Uterus (tissue), 4 donors: Measurements from ENCODE around the gene MMUT. TPM values are rescaled to one million over a fixed set of nuclear protein-coding genes. Genes with fewer than 3 reads are reported as not detected.

Experiments used
- DNase-seq, 2 donors: peaks; one replicate each; pipeline ENCODE4 v3.0.0-alpha.2; 2019 to 2020
- H3K27ac ChIP-seq, 2 donors: fragments of 200-600 bp; sonication (generic); 1 replicate in 1 of 2; 2 replicates in 1 of 2; pipeline ENCODE4 v1.5.1; 2016 to 2018
- H3K27me3 ChIP-seq, 2 donors: fragments of 200-600 bp; sonication (generic); one replicate each; pipeline ENCODE4 v1.5.1; 2018 to 2019; ENCODE audit warnings: control low read depth in 1 of 2
- H3K36me3 ChIP-seq, 2 donors: fragments of 200-600 bp; sonication (generic); one replicate each; pipeline ENCODE4 v1.5.1; 2019; ENCODE audit warnings: control low read depth in 1 of 2
- H3K4me1 ChIP-seq, 2 donors: fragments of 200-600 bp; sonication (generic); one replicate each; pipeline ENCODE4 v1.5.1; 2018 to 2019; ENCODE audit warnings: control low read depth in 1 of 2
- H3K4me3 ChIP-seq, 2 donors: fragments of 200-600 bp; sonication (generic); 1 replicate in 1 of 2; 2 replicates in 1 of 2; pipeline ENCODE4 v1.5.1; 2018 to 2019; ENCODE audit warnings: mild to moderate bottlenecking in 1 of 2
- H3K9me3 ChIP-seq, 2 donors: fragments of 200-600 bp; sonication (generic); one replicate each; pipeline ENCODE4 v1.5.1; 2019; ENCODE audit warnings: control low read depth in 1 of 2
- POLR2A ChIP-seq, 2 donors: fragments of 450-650 bp; IDR thresholded peaks; one replicate each; pipeline ENCODE4 v1.6.1; 2016; ENCODE audit warnings: antibody characterized with exemption in 2 of 2, mild to moderate bottlenecking in 1 of 2, moderate library complexity in 1 of 2
- intact Hi-C: fragments of 100-400 bp; cut with DNase I; formaldehyde crosslinking; loops from one replicate; pipeline ENCODE4 v1.15.1; 2023; ENCODE audit warnings: low total_unique reads
- total RNA-seq, 4 donors: library from RNA; depleted of rRNA in 3 of 4; stranded (reverse); fragments of >200 nt in 3 of 4; gene quantifications; one replicate each; pipeline versions ENCODE4 v1.1.0 to v1.2.4, GENCODE V29; 2014 to 2023
- TF ChIP-seq, protein P1 (sequence below), 4 experiments: fragments of 200-600 bp in 2 of 4; fragments of 450-650 bp in 2 of 4; sonication (generic) in 2 of 4; IDR thresholded peaks; one replicate each; pipeline ENCODE4 v1.5.1; 2016 to 2019; ENCODE audit warnings: antibody characterized with exemption in 4 of 4, mild to moderate bottlenecking in 2 of 4, moderate library complexity in 1 of 4
- donor health status: DM: yes; HTN: yes; CAD: no.

Gene MMUT
- 10 to 100 TPM in 3 of 4 donors, 1 to 10 TPM in 1; 4.1 to 31.4 (median 19.8) TPM for total RNA-seq

DNA sequence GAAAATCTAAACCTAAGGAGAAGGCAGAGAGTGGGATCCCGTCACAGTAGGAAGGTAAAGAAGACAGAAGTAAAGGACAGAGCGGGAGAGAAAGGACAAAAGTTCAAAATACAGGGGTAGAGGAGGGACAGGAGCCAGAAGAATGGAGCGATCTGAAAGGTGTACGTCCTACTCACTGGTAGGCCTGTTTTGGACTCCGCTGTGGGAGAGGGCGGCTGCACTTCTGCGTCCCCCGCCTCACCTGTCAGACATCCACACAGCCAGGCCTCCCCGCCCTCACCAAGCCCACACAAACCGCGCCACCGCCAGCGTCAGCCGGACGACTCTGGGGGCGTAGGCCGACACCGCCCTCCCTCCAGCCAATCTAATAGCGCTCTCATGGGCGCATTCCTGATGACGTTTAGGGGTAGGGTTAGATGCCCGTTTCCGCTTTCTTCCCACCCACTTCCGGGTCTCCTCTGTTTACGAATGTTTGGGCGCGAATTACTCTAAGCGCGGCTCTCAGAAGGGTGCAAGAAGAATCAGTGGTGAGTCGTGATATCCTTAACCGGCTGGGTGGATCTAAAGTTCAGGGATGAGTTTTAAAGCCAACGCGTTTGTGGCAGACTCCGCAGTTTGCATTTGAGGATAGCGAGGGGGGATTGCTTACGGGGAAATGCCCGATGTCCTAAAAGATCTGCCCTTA is at the start of gene MMUT, which contains the start of gene CENPQ:
Gene MMUT, minus strand, starts transcription at position 327 of the 685 bp plus-strand sequence. CDS start 3,787 bp downstream, outside the sequence.
Gene CENPQ, plus strand, starts transcription at position 444 of the 685 bp plus-strand sequence. CDS start 6,807 bp downstream, outside the sequence.
- peak; percentile 89 to 94 for DNase-seq
- Histone ChIP-seq H3K4me1 (peaks cover 0 to 8% of the 10 kb centered on the region in 2 donors), H3K9me3 (no peaks in the 10 kb centered on the region), H3K36me3 (no peaks in the 10 kb centered on the region), H3K27ac (peak within 1 kb of the TSS; percentile 82 to 88), H3K4me3 (peak within 1 kb of the TSS; percentile 62 to 85), H3K27me3 (no peaks in the 10 kb centered on the region)
- TF ChIP-seq, protein P1, sequence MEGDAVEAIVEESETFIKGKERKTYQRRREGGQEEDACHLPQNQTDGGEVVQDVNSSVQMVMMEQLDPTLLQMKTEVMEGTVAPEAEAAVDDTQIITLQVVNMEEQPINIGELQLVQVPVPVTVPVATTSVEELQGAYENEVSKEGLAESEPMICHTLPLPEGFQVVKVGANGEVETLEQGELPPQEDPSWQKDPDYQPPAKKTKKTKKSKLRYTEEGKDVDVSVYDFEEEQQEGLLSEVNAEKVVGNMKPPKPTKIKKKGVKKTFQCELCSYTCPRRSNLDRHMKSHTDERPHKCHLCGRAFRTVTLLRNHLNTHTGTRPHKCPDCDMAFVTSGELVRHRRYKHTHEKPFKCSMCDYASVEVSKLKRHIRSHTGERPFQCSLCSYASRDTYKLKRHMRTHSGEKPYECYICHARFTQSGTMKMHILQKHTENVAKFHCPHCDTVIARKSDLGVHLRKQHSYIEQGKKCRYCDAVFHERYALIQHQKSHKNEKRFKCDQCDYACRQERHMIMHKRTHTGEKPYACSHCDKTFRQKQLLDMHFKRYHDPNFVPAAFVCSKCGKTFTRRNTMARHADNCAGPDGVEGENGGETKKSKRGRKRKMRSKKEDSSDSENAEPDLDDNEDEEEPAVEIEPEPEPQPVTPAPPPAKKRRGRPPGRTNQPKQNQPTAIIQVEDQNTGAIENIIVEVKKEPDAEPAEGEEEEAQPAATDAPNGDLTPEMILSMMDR (IDR thresholded peaks at IDR 0.05), result no peak
- peak; percentile 71 to 75 for TF ChIP-seq POLR2A (IDR thresholded peaks at IDR 0.05)
- intact Hi-C loops, result no loop called here

DNA sequence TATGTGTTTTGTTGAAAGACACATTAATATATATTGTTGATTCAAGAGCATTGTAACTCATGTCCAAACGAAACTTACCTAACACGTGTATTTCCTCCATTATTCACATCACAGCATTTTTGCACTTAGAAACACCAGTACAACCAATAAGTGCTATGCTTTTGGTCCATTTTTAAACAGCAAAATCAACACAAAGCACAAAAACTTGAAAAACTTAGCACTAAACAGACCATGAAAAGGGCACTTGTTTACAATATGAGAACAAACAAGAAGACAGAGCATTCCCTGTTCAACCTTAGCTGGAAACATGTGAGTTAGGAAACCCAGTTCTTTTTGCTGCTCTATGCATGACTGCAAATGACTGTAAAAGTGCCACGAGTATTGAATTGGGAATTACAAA is 46.3 kb upstream of the MMUT start:
- Histone ChIP-seq H3K36me3 (no peaks in the 10 kb centered on the region), H3K4me3 (no peak overlapping the region), H3K4me1 (no peaks in the 10 kb centered on the region), H3K9me3 (no peaks in the 10 kb centered on the region), H3K27ac (no peak overlapping the region), H3K27me3 (no peaks in the 10 kb centered on the region)
- intact Hi-C loops, result no loop called here
- TF ChIP-seq, protein P1 (IDR thresholded peaks at IDR 0.05), result no peak
- no peak for TF ChIP-seq POLR2A (IDR thresholded peaks at IDR 0.05)
- DNase-seq, result no peak

DNA sequence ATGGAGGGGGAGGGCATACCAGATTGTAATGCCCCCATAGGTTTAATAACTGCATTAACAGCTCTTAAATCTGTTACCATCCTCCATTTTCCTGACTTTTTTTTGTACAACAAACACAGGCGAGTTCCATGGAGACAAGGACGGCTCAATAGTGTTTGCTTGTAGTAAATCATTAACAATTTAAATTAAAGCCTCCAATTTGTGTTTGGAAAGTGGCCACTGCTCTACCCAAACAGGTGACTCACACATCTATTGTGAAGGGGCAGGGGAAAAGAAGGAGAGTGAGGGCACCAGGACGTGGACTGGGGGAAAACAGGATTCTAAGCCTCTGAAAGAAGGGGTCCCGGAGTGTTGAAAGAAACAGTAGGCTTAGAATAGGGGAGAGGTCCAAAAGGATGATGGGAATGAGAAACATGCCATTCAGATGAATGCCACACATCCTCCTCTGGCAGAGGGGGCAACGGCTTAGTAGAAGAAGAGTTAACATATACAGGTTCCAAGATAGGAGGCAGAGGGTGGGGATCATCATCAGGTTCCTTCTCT is 43.6 kb upstream of the MMUT start:
- no peaks in the 10 kb centered on the region for H3K27me3 ChIP-seq
- H3K36me3 ChIP-seq, result no peaks in the 10 kb centered on the region
- no peaks in the 10 kb centered on the region for H3K4me1 ChIP-seq
- H3K27ac ChIP-seq, result no peak overlapping the region
- no peak overlapping the region for H3K4me3 ChIP-seq
- DNase-seq, result no peak
- no peak for TF ChIP-seq POLR2A (IDR thresholded peaks at IDR 0.05)
- intact Hi-C loops, result no loop called here
- no peaks in the 10 kb centered on the region for H3K9me3 ChIP-seq

DNA sequence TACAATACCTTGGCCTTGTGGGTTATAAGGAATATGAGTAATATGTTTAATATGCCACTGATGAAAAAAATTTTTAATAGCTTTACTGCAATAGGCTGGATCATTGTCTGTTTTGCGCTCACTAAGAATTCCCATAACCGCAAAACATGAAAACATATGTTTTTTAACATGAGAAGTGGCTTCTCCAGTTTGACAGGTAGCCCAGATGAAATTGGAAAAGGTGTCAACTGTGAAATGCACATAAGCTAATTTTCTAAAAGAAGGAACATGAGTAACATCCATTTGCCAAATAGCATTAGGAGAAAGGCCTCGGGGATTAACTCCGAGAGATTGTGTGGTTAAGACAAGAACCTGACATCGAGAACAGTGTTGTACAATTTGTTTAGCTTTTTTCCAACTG is 41.6 kb upstream of the MMUT start:
- TF ChIP-seq POLR2A (IDR thresholded peaks at IDR 0.05), result no peak
- TF ChIP-seq, protein P1 (IDR thresholded peaks at IDR 0.05), result no peak

DNA sequence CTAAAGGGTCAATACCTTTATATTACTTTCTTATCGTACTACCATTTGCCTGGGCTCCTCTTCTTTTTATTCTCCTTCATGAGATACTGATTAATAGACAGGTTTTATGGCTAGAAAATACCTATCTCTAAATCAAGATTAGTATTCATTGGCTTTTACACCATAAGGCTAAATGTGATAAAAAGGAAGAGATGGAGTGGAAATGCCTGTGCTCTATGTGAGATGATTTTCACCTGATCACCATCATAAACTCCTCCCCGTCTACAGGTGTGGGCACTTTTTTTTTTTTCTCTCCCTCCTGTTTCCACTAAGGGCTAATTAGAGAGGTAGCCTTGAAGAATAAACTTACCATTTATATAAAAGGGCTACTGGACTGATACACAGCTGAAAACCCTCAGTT is 36.6 kb upstream of the MMUT start, which contains the start of gene GLYATL3:
Gene GLYATL3, plus strand, starts transcription at position 301 of the 400 bp plus-strand sequence. CDS start 12,068 bp downstream, outside the sequence.
- Histone ChIP-seq H3K27ac (no peak within 1 kb of the TSS), H3K36me3 (no peaks in the 10 kb centered on the region), H3K4me3 (no peak within 1 kb of the TSS), H3K9me3 (no peaks in the 10 kb centered on the region), H3K27me3 (no peaks in the 10 kb centered on the region), H3K4me1 (no peaks in the 10 kb centered on the region)
- TF ChIP-seq POLR2A (IDR thresholded peaks at IDR 0.05), result no peak
- TF ChIP-seq, protein P1 (IDR thresholded peaks at IDR 0.05), result no peak
- intact Hi-C loops, result no loop called here
- no peak for DNase-seq

More for the DNA sequence above, 41.6 kb upstream of the MMUT start:
- Histone ChIP-seq H3K36me3 (no peaks in the 10 kb centered on the region), H3K4me3 (no peak overlapping the region), H3K27me3 (no peaks in the 10 kb centered on the region), H3K4me1 (no peaks in the 10 kb centered on the region), H3K9me3 (no peaks in the 10 kb centered on the region), H3K27ac (no peak overlapping the region)
- no peak for DNase-seq
- intact Hi-C loops, result no loop called here
